Activated T-helper 1 cell treated with anti-CD3 and anti-CD28 coated beads, Interleukin-12 subunit alpha, Interleukin-12 subunit beta, Interleukin-2, Interleukin-4 antibody, amounts not matched to agents 30 ng/mL and 10 ng/mL and 1 ng/mL, durations not matched to agents 14 hours and 24 hours and 36 hours (primary cell): Measurements from ENCODE around the gene RGS5. TPM values are rescaled to one million over a fixed set of nuclear protein-coding genes. Genes with fewer than 3 reads are reported as not detected.

ENCODE experiments used
- DNase-seq: peaks from one replicate; pipeline ENCODE4 v3.0.0; 2021; ENCODE audit warnings: low spot score
- H3K27ac Mint-ChIP-seq: one replicate; pipeline ENCODE4 v1.8.0; 2021; ENCODE audit warnings: mild to moderate bottlenecking, mixed read lengths
- H3K27me3 Mint-ChIP-seq: one replicate; pipeline ENCODE4 v1.8.0; 2022; ENCODE audit warnings: mild to moderate bottlenecking, moderate library complexity, mixed read lengths; ENCODE audit not compliant: insufficient read depth
- H3K36me3 Mint-ChIP-seq: one replicate; pipeline ENCODE4 v1.8.0; 2021; ENCODE audit warnings: low read depth, mixed read lengths
- H3K4me1 Mint-ChIP-seq: one replicate; pipeline ENCODE4 v1.8.0; 2021; ENCODE audit warnings: low read depth, mixed read lengths
- H3K4me3 Mint-ChIP-seq: one replicate; pipeline ENCODE4 v1.8.0; 2021; ENCODE audit warnings: mild to moderate bottlenecking, moderate library complexity, mixed read lengths
- H3K9me3 Mint-ChIP-seq: one replicate; pipeline ENCODE4 v1.8.0; 2021; ENCODE audit warnings: mixed read lengths
- intact Hi-C: fragments of 100-400 bp; cut with micrococcal nuclease; formaldehyde crosslinking; loops from one replicate; pipeline ENCODE4 v1.15.1; 2024
- total RNA-seq: library from RNA; stranded (reverse); gene quantifications from 2 replicates; pipeline ENCODE4 v1.2.3, GENCODE V29; 2022

The RGS5 gene
- total RNA-seq, 1 donor from 2014 or later, result 4.4 TPM

DNA sequence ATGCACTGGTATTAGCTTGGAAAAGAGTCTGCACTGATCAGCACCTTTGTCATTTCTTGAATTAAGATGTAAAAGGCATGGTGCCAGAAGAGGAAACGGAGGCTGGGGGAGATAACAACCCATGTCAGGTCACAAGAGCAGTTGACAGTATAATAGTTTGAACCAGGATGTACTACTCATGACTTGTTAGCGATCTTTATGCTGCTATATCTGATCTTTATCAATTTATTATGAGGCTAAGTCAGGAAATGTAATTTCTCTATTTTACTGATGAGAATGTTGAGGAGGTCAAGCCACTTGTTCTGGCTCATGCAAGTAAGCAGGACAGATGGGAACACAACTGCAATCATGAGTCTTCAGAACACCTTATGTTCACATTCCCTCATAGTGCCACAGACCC, 41.4 kb downstream of the RGS5 start:
- Mint-ChIP-seq H3K36me3 (no peaks in the 10 kb centered on the region), H3K4me1 (no peaks in the 10 kb centered on the region), H3K4me3 (no peak overlapping the region), H3K27ac (no peak overlapping the region), H3K27me3 (no peaks in the 10 kb centered on the region), H3K9me3 (no peaks in the 10 kb centered on the region)
- intact Hi-C loops, result no loop called here
- no peak for DNase-seq

DNA sequence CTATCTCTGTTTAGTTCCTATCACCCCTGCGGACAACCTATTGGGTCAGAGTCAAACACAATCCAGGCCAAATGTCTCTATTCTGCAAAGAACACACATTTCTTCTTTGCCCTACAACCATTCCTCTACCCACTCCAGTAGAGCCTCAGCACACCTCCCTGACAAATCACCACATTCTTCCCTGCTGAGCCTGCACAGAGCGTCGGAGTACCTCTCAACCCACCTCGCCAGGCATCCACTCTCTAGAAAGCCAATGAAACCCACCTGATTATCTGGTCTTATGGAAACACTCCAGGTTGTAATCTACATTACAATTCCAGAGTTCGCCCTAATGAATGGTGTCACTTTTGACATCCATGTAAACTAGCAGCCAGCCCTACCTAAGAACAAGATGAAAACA, 47.1 kb downstream of the RGS5 start:
- H3K9me3 Mint-ChIP-seq, result no peaks in the 10 kb centered on the region

DNA sequence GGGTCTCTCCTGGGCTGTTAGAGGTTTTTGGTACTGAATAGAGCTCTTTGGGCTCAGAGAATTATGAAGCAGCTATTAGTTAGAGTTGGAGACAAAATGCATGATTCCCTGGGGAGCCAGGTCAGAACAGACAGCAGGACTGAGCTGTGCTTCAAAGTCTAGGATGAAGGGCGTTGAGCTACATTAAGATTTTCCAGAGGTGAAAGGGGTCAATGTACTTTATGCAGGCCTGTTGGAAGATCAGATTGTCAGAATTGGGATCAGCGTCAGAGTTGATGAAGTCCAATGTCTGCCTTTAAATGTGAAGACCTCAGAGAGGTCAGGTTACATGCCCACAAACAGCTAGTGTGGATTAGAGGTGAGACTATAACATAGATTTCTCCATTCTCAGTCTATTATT, 53.8 kb downstream of the RGS5 start:
- Mint-ChIP-seq H3K4me3 (no peak overlapping the region), H3K4me1 (no peaks in the 10 kb centered on the region), H3K27ac (no peak overlapping the region), H3K36me3 (no peaks in the 10 kb centered on the region), H3K27me3 (no peaks in the 10 kb centered on the region), H3K9me3 (no peaks in the 10 kb centered on the region)
- no peak for DNase-seq
- intact Hi-C loops, result no loop called here

More for the DNA sequence above, 47.1 kb downstream of the RGS5 start:
- no peak overlapping the region for H3K4me3 Mint-ChIP-seq
- intact Hi-C loops, result no loop called here
- DNase-seq, result no peak
- H3K27me3 Mint-ChIP-seq, result no peaks in the 10 kb centered on the region
- H3K4me1 Mint-ChIP-seq, result no peaks in the 10 kb centered on the region
- no peak overlapping the region for H3K27ac Mint-ChIP-seq
- no peaks in the 10 kb centered on the region for H3K36me3 Mint-ChIP-seq

DNA sequence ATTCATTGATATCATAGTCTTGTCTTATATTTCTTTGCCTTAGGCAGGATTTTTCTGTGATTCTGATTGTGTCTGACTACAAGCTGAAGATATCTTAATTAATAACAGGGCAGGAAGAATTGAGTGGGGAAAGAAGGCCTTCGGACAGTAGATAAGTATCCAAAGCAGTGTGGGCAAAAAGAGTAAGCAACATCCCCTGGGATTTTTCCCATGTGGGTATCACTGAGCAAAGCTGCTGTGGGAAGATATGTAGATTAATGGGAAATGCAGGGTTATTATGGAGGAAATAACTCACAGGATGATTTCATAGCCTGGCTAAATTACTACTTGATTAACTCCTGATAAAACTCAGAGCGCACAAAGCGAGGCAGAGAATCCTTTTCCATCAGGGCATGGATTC, 55.7 kb downstream of the RGS5 start:
- no peak overlapping the region for H3K4me3 Mint-ChIP-seq
- no peaks in the 10 kb centered on the region for H3K4me1 Mint-ChIP-seq
- H3K36me3 Mint-ChIP-seq, result no peaks in the 10 kb centered on the region
- no peak overlapping the region for H3K27ac Mint-ChIP-seq
- no peaks in the 10 kb centered on the region for H3K27me3 Mint-ChIP-seq
- no peak for DNase-seq
- intact Hi-C loops, result no loop called here
- H3K9me3 Mint-ChIP-seq, result no peaks in the 10 kb centered on the region

DNA sequence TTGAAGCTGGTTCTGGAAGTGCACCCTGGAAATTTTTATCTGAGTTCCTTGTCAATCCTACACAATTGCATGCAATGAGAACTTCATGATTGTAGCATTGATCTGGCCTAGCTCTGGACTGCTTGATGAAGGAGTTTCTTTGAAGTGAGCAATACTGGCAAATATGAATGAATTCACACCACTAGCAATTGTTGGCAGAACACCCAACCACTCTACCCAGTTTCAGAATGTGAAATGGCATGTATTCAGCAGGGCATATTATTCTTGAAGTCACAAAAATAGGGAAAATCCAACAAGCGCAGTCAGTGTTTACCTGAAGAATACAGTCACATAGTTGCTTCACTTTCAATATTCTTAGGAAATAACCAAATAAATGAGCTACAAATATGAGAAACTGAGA, 57.3 kb downstream of the RGS5 start:
- Mint-ChIP-seq H3K4me1 (no peaks in the 10 kb centered on the region), H3K9me3 (no peaks in the 10 kb centered on the region), H3K27ac (no peak overlapping the region), H3K27me3 (no peaks in the 10 kb centered on the region), H3K36me3 (no peaks in the 10 kb centered on the region), H3K4me3 (no peak overlapping the region)
- DNase-seq, result no peak
- intact Hi-C loops, result no loop called here

DNA sequence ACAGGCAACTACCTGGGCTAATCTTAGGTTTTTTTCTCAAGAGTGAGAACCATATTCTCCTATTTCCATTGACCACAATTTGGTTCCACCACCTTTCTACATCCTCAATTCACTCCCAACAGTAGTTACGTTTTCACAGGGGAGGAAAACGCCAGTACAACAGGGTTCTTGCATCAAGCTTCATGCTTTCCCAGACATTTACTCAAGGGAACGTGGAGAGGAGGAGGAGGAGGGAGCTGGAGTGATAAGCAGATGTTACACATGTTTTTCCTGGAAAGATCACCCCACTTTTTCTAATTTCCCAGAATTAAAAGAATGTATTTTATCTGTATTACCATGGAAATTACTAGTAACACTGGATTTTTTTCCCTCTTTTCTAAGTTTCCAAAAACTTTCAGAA, 58.3 kb downstream of the RGS5 start:
- intact Hi-C loops, result no loop called here
- DNase-seq, result no peak
- Mint-ChIP-seq H3K36me3 (no peaks in the 10 kb centered on the region), H3K4me1 (no peaks in the 10 kb centered on the region), H3K27ac (no peak overlapping the region), H3K27me3 (no peaks in the 10 kb centered on the region), H3K4me3 (no peak overlapping the region), H3K9me3 (no peaks in the 10 kb centered on the region)

DNA sequence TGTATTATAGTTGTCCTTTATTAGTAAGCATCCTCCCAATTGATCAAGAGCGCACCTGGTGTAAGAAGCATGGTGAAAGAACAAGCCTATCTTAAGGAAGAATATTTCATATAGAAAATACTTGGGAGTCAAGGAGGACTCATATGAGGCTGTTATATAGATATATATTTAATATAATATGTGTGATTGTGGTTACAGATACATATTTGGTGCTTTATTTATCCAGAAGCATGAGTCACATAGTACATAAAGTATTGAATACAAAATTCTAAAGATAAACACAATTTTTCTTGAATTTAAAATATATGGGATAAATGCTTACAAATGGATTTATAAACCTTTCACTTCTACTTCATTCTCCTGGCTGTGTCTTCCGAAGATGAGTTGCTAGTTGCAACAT, 60.6 kb downstream of the RGS5 start:
- no peaks in the 10 kb centered on the region for H3K36me3 Mint-ChIP-seq
- intact Hi-C loops, result no loop called here
- H3K27ac Mint-ChIP-seq, result no peak overlapping the region

DNA sequence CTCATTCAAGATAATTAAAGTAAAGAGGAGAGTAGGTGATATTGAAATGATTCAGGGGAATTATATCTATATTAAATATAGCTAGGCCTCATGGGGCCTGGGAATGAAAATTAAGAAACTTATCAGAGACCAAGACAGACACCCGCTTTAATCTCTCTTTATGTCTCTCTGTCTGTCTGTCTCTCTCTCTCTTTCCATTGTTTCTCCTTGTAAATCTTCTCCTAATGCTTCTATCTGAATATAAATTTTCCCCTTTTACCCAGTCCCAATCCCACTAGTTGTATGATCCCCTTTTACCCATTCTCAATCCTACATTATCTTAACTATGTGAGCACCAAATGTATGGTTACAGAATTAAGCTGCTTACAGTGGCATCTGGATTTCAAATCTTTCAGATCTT, 61.2 kb downstream of the RGS5 start:
- Mint-ChIP-seq H3K4me3 (no peak overlapping the region), H3K9me3 (no peaks in the 10 kb centered on the region), H3K36me3 (no peaks in the 10 kb centered on the region), H3K27me3 (no peaks in the 10 kb centered on the region), H3K4me1 (no peaks in the 10 kb centered on the region), H3K27ac (no peak overlapping the region)
- no peak for DNase-seq
- intact Hi-C loops, result no loop called here

More for the DNA sequence above, 60.6 kb downstream of the RGS5 start:
- no peaks in the 10 kb centered on the region for H3K9me3 Mint-ChIP-seq
- H3K4me3 Mint-ChIP-seq, result no peak overlapping the region
- DNase-seq, result no peak
- no peaks in the 10 kb centered on the region for H3K4me1 Mint-ChIP-seq
- H3K27me3 Mint-ChIP-seq, result no peaks in the 10 kb centered on the region

DNA sequence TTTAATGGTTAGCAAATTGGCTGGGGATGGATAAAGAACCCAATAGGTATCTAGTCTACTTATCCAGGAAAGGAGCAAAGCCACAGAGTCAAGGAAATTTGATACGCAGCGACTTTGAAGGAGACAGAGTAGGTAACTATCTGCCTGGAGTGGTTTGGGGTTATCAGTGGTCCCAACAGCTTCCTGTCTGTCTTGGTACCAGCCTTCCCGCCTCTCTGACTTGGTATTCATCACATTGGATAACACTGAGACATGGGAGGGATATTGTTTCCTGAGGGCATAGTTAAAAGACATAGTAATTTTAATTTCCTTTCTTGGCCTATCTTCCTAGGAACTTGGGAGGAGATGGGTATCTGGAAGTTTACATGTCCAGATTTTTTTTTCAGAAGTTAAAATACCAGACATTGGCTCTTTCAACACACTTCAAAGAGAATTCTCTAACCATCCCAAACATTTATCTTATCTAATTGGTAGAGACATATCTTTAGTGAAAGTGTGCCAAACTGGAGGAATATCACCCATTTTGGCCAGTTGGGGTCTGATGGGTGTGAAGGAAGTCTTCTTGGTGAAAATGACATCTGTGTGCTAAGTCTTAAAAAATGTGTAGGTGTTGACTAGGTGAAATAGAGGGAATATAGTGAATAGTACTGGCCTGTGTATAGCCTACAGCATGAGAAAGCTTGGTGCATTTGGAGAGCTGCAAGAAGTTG, 65.0 kb downstream of the RGS5 start:
- Mint-ChIP-seq H3K36me3 (no peaks in the 10 kb centered on the region), H3K27me3 (no peaks in the 10 kb centered on the region)

DNA sequence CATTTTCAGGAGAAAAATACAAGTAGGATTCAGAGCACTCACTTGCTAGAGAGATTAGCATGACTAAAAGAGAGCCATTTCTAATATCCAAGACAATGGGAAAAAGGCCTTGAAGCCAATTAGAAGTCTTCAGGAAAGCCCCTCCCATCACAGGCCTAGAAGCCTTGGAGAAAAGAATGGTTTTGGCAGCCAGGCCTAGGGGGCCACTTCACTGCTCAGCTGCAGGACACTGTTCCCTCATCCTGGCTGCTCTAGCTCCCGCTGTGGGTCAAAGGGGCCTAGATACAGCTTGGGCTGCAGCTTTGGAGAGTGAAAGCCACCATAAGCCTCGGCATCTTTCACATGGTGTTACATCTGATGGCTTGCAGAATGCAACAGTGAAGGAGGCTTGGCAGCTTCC, 70.7 kb downstream of the RGS5 start:
- Mint-ChIP-seq H3K4me3 (no peak overlapping the region), H3K27me3 (no peaks in the 10 kb centered on the region), H3K36me3 (no peaks in the 10 kb centered on the region), H3K9me3 (no peaks in the 10 kb centered on the region), H3K4me1 (no peaks in the 10 kb centered on the region), H3K27ac (no peak overlapping the region)
- DNase-seq, result no peak
- intact Hi-C loops, result no loop called here

More for the DNA sequence above, 65.0 kb downstream of the RGS5 start:
- intact Hi-C loops, result no loop called here
- Mint-ChIP-seq H3K9me3 (no peaks in the 10 kb centered on the region), H3K4me3 (no peak overlapping the region), H3K4me1 (no peaks in the 10 kb centered on the region), H3K27ac (no peak overlapping the region)
- no peak for DNase-seq

DNA sequence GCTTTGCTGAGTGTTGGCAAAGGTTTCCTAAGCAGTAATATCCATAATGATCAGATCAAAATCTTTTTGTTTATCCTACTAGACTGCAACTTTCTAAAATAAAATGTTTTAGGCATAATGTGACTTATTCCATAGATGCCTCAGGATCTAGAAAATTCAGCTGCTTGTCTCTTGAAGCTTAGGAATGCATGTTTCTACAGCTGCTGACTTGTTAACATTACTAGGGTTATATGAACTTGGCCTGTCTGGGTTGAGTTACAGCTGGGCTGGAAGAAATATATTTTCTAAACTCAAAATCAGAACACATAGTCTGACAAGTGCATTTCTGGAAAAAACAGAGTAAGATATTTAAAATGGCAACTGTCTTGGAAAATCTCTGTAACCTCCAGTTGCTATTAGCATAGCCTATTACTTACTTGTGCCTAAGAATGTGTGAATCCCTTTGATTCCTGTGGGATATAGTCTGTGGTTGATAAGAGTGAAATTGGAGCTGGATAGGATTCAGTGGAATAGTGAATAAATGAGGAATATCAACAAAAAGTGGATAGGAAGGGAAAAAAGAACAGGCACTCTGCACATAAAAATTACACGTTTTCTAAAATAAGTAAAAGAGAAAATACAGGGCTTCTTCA, 72.4 kb downstream of the RGS5 start:
- Mint-ChIP-seq H3K36me3 (no peaks in the 10 kb centered on the region), H3K4me3 (no peak overlapping the region), H3K4me1 (no peaks in the 10 kb centered on the region), H3K27me3 (peaks cover 3% of the 10 kb centered on the region), H3K9me3 (no peaks in the 10 kb centered on the region), H3K27ac (no peak overlapping the region)
- DNase-seq, result no peak
- intact Hi-C loops, result no loop called here

DNA sequence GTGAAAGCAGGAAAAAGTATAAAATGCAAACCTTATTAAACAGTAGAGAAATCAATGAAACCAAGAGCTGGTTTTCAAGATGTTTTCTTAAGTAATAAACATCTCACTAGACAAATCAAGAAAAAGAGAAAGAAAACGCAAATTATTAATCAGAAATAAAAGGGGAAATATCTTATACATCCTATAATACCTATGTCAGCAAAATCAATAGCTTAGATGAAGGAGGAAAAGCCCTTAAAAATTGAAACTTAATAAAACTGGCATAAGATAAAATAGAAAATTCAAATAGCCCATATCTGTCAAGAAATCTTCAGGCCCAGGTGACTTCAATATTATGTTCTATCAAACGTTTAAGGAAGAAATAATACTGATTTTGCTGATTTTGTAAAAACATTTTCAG, 74.4 kb downstream of the RGS5 start:
- no peaks in the 10 kb centered on the region for H3K4me1 Mint-ChIP-seq
- no peak for DNase-seq
- H3K36me3 Mint-ChIP-seq, result no peaks in the 10 kb centered on the region
- no peak overlapping the region for H3K27ac Mint-ChIP-seq
- H3K4me3 Mint-ChIP-seq, result no peak overlapping the region
- no peaks in the 10 kb centered on the region for H3K9me3 Mint-ChIP-seq
- intact Hi-C loops, result no loop called here
- peaks cover 10% of the 10 kb centered on the region for H3K27me3 Mint-ChIP-seq

DNA sequence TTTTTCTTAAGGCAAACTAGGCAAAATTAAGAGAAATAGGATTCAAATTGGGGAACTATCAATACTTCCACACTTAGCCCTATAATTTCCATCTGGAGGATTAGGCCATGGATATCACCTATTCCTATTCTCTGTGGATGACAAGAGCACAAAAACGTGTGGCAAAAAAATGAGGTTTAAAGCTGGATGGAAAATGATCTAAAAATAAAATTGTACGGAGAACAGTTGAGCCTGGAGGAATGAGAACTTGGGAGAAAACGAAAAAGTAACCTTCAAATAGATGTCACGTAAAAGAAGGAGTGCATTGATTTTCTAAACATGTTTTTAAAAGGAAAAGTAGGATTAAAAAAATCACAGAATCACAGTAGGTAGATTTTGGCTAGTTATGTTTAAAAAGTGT, 77.9 kb downstream of the RGS5 start:
- Mint-ChIP-seq H3K27ac (no peak overlapping the region), H3K4me3 (no peak overlapping the region), H3K27me3 (peaks cover 10% of the 10 kb centered on the region), H3K36me3 (no peaks in the 10 kb centered on the region), H3K4me1 (no peaks in the 10 kb centered on the region), H3K9me3 (no peaks in the 10 kb centered on the region)
- DNase-seq, result no peak
- intact Hi-C loops, result no loop called here

DNA sequence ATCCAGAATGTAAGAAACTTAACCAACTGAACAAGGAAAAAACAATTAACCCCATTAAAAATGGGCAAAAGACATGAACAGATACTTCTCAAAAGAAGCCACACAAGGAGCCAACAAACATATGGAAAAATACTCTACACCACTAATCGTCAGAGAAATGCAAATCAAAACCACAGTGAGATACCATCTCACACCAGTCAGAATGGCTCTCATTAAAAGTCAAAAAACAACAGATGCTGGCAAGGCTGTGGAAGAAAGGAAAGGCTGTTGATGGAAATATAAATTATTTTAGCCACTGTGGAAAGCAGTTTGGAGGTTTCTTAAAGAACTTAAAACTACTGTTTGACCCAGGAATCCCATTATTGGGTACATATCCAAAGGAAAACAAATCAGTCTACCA, 82.3 kb downstream of the RGS5 start:
- Mint-ChIP-seq H3K9me3 (no peaks in the 10 kb centered on the region), H3K4me3 (no peak overlapping the region), H3K4me1 (no peaks in the 10 kb centered on the region), H3K27me3 (peaks cover 8% of the 10 kb centered on the region), H3K36me3 (no peaks in the 10 kb centered on the region), H3K27ac (no peak overlapping the region)
- DNase-seq, result no peak
- intact Hi-C loops, result no loop called here
